HG03460 (cell line): ENCODE data around the gene IFITM10.
"Not testable (repeated sequence)": the region's sequence is repeated elsewhere in the genome, so short reads cannot be mapped to it uniquely, and the experiment has no call there.

Experiments used
- ATAC-seq: cut with Tn5 transposase; IDR thresholded peaks from one replicate; pipeline ENCODE4 v1.9.1; 2021; ENCODE audit not compliant: unreplicated experiment

The IFITM10 gene

DNA sequence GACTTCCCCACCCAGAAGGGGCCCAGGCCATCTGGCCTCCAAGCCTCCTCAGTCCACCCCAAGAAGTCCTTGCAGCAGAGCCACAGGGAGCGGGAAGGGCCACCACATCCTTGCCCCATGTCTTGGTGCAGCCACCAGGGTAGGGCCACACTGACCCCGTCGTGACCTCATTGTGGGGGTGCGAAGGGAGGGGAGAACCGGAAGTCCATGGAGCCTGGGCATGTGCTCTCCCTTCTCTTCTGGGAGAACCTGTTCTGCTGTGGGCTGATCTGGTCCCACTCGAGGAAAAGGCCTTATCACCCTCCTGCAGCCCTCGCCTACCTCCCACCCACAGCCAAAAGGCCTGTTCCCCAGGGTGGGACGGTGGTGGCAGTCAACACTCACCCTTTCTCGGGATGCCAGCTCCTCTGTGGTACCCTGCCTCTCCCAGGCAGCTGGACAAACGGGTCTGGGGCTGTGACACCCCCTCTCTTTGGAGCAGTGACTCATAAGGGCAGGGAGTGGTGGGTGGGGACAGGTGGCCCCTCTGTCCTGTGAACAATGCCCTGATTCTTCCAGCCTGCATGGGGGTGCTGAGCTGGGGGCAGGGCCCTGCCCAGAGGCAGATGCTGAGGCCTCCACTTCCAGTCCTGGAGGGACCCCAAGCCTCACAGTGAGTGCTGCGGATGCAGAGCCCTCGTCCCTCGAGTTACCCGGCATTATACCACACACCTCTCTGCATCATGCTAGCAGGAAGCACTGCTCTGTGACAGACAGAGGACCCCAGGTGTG, 27.9 kb upstream of the IFITM10 start:
- ATAC-seq = no peak

DNA sequence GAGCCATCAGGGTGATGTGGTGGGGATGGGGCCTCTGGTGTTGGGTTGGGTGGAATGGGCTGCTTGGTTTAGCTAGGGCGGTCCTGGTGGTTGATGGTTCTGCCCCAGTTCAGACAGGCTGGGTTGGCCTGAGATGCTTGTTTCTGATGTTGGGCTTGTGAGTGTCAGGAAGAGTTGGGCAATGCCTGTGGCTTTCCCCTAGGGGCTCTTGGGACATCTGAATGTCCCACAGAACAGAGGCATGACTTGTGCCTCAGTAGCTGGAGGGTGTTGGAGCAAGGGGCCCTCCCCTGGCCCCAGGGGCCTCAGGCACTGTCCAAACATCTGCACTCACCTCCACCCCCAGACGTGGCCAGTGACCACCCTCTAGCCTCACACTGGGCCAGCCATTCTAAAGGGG, 27.3 kb upstream of the IFITM10 start:
- no peak for ATAC-seq

DNA sequence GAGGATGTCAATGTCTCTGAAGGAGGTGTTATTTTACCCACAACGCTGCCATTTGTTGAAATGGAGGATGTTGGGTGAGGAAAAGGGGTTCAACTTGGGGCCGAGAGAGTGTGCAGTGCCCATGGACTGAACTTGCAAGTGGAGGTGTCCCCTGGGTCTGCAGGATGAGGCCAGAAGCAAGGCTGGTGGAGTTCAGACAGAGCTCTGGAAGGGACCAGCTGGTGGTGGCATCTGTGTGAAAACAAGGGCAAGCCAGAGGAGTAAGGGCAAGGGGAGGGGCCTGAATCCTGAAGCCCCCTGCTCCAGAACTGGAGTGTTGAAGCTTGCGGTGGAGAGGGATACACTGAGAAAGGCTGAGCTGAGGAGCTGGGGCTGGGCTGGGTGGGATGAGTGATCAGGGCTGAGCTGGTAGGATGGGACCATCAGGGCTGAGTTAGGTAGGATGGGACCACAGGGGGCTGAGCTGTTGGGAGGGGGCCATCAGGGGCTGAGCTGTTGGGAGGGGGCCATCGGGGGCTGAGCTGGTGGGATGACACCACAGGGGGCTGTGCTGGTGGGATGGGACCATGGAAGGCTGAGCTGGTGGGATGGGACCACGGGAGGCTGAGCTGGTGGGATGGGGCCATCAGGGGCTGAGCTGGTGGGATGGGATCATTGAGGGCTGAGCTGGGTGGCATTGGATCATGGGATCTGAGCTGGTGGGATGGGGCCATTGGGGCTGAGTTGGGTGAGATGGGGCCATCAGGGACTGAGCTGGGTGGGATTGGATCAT, 26.7 kb upstream of the IFITM10 start:
- no peak for ATAC-seq

DNA sequence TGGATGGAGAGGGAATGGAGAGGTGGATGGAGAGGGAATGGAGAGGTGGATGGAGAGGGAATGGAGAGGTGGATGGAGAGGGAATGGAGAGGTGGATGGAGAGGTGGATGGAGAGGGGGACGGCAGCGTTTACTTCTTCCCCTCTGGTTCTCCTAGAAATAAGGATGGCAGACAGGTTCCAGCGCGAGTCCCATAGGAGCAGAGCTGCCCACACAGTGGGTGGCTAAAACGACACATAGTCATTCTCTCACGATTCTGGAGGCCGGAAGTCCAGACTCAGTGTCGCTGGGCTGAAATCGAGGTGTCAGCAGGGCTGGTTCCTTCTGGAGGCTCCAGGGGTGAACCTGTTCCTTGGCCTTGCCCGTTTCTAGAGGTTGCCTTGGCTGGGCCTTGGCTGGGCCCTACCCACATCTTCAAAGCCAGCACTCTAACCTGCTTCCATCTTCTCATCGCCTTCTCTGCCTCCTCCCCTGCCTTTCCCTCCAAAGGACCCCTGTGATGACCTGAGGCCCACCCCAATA, 26.0 kb upstream of the IFITM10 start:
- no peak for ATAC-seq

DNA sequence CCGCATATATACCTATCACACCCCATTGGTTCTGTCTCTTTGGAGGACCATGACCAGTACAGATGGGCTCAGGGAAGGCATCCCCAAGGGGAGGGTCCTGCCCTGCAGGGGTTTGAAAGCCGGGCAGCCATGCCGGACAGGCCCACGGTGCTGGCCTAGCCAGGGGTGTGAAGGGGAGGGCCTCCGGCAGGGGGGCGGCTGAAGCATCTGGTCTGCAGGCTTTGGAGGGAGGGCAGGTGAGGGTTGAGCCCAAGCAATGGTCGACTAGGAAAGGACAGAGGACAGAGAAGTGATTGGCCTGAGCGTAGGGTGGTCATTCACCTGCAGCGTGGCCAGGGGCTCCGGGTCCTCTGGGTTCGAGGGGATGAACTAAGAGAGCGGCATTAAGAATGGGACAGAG, 24.5 kb upstream of the IFITM10 start:
- no peak for ATAC-seq

DNA sequence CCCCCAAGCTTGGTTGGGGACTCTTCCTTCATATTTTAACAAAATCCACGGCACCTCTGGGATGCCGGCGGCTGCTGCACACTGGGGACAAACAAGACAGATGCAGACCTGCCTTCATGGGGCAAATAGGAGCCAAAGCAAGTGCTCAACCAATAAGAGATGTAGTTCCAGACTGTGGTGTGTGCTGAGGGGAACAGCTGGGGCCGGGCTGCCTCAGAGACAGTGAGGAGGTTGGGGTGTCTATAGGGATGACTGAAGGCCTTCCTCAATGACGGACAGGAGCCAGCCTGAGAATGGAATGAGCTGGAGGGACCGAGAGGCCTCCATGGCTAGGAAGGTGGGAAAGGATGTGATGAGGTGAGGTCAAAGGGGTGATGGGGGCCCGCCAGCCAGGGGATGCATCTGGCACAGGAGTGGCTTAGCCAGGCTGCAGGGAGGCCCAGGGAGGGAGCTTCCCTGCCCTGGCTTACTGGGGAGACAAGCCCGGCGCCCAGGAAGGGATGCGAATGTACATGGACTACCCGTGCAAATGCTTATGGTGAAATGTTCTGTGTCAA, 23.7 kb upstream of the IFITM10 start:
- ATAC-seq = no peak

DNA sequence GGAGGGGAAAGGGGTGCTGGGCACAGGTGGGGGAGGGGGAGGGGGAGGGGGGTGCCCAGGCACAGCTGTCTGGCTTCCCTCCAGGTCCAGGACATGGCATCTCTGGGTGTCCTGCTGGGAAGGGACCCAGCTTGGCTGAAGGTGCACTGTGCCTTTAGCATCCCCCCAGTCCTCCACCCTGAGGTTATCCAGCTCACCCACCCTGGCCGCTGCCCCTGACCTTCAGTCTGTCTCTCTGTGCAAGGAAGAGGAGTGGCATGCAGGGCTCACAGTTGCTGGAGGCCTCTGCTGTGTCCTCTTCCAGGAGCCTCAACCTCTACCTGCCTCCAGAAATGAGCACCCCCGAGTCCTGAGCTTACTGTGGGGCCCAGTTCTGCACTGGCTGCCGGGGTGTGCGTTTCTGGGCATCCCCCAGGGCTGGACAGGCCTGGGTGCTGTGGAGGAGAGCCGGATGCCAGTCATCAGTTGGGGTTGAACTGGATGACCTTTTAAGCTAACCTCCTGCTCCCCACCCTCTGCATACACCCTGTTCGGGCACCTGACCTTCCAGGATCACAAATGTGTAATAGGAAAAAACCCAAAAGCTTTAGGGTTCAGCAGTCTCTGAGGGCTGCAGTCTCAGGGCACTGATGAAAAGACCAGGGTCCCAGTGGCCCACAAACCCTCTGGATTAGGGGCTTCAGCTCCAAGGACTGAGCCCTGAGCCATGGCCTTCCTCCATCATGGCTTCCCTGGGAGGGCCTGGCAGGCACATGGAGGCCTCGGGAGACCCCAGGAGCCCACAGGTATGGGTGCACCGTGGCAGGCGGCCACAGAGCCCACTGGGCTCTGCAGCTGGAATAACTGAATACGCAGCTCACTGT, 23.0 kb upstream of the IFITM10 start:
- no peak for ATAC-seq

DNA sequence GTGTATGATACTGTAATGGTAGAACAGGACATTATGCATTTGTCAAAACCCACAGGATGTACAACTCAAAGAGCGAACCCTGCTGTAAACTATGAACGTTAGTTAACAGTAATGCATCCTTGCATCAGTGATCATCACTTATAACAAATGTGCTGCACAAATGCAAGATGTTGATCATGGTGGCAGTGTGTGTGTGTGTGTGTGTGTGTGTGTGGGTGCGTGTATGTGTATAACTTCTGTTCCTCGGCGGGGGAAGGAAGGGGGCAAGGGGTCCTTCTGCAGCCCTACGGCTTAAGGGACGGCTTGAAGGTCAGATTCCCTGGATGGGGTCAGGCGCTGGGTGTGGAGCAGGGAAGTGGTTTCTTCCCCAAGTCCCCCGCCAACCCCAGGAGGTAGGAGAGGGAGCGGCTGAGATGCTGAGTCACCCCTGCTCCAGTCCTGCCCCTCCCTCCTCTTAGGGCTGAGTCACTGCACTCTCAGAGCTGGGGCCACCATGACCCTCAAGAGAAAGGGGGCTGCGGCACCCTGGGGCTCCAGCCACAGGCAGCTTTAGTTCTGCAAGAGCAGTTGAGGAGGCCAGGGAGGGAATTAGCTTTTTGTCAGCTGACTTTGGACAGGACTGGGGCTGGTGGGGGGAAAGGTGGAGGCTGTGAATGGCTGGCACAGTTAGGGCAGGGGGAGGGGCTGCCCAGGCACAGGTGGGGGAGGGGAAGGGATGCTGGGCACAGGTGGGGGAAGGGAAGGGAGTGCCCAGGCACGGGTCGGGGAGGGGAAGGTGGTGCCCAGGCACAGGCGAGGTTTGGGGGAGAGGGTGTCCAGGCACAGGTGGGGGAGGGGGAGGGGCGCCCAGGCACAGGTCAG, 22.1 kb upstream of the IFITM10 start:
- no peak for ATAC-seq

DNA sequence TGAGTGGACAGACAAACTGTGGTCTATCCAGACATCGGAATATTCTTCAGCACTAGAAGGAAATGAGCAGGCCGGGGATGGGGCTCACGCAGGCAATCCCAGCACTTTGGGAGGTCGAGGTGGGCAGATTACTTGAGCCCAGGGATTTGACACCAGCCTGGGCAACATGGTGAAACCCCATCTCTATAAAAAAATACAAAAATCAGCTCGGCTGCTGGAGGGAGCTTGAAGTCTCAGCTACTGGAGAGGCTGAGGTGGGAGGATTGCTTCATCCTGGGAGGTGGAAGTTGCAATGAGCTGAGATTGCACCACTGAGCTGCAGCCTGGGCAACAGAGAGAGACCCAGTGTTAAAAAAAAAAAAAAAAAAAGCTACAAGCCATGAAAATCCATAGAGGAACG, 21.3 kb upstream of the IFITM10 start:
- no peak for ATAC-seq

DNA sequence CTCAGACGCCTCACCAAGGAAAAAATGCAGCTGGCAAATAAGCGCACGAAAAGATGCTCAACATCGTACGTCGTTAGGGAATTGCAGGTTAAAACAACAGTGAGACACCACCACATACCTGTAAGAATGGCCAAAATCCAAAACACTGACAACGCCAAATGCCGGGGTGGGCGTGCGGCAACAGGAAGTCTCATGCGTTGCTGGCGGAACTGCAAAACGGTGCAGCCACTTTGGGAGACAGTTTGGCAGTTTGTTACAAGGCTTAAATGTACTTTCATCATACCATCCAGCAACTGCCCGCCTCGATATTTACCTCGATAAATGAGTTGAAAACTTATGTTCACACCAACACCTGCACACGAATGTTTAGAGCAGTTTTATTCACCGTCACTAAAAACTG, 20.9 kb upstream of the IFITM10 start:
- no peak for ATAC-seq

DNA sequence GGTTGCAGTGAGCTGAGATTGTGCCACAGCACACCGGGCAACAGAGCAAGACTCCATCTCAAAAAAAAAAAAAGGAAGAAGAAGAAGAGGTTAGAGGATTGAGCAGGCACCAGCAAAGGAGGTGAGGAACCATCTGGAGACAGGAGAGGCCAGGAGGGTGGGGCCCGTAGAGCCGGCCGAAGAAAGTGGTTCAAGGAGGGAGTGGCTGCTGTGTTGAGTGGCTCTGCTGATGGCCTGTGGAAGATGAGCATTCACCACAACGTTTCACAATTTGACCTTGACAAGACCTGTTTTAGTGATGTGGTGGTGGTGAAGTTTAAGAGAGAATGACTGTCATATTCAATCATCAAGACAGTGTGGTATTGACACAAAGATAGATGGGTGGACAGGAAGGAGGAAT, 20.1 kb upstream of the IFITM10 start:
- ATAC-seq = no peak

DNA sequence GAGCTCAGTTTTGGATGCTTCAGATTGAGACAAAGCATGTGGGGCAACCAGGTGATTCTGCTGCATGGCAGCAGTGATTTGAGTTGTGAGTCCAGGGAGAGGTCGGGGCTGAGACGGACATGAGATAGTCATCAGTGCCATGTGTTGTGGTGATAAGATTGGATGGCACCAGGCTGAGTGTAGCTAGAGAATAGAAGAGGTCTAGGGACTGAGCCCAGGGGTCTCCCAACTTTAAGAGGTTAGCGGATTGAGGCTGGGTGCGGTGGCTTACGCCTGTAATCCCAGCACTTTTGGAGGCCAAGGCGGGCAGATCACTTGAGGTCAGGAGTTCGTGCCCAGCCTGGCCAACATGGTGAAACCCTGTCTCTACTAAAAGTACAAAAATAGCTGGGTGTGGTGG, 19.7 kb upstream of the IFITM10 start:
- ATAC-seq = no peak

DNA sequence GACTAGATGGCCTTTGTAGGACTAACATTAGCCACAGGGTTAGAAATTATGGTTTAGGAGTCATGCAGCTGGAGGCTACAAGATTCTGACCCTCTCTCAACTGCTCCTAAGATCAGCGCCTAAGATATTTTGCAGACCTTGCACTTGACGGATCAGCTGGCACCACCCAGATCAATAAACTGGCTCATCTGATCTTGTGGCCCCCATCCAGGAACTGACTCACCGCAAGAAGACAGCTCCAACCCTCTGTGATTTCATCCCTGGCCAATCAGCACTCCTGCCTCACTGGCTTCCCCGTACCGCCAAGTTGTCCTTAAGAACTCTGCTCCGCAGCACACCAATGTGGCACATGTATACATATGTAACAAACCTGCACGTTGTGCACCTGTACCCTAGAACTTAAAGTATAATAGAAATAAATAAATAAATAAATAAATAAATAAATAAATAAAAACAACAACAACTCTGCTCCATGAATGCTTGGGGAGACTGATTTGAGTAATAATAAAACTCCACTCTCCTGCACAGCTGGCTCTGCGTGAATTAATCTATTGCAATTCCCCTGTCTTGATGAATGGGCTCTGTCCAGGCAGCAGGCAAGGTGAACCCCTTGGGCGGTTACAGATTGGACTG, 19.0 kb upstream of the IFITM10 start:
- not testable (repeated sequence) for ATAC-seq

DNA sequence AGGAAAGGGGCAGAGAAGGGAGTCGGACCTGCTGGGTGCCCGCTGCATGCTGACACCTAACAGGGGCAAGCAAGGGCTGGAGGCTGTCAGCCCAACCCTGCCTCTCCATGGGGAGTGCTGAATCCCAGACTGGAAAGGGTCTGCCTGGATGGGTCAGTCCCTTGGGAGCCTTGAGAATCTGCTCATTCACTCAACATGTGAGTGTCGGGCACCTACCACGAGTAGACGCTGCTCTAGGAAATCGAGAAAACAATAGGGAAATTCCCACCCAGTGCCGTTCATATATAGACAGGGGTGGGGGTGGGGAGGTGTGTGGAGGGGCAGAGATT, 17.7 kb upstream of the IFITM10 start:
- no peak for ATAC-seq

DNA sequence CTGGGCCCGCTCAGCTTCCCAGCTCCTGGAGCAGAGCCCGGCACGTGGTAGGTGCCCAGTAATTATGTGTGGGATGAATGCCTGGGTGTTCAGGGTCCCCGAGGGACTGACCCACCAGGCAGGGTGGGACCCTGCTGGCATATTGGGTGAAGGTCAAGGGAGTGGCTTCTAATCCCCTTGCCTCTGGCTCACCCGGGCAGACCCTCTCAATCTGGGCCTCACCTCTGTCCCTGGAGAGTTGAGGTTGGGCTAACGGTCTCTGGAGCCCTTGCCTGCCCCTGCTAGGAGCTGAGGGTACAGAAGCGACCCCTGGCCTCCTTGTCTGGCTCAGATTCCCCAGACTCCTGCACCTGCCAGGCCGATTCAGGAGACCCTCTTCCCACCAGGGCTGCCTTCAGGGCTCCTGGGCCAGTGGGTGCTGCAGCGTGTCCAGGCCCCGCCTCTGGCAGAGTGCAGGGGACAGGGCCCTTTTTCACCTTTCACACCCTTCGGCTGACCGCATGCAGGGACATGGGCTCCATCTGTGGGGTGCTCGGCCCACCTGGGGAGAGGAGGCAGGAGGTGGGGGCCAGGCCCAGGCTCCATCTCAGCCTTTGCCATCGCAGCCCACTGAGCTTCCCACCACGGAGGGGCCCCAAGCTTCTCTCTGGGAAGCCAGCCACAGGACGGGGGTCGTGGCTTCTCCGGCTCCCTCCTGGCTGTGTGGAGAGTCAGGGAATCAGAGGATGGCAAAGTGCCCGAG, 17.2 kb upstream of the IFITM10 start:
- no peak for ATAC-seq

DNA sequence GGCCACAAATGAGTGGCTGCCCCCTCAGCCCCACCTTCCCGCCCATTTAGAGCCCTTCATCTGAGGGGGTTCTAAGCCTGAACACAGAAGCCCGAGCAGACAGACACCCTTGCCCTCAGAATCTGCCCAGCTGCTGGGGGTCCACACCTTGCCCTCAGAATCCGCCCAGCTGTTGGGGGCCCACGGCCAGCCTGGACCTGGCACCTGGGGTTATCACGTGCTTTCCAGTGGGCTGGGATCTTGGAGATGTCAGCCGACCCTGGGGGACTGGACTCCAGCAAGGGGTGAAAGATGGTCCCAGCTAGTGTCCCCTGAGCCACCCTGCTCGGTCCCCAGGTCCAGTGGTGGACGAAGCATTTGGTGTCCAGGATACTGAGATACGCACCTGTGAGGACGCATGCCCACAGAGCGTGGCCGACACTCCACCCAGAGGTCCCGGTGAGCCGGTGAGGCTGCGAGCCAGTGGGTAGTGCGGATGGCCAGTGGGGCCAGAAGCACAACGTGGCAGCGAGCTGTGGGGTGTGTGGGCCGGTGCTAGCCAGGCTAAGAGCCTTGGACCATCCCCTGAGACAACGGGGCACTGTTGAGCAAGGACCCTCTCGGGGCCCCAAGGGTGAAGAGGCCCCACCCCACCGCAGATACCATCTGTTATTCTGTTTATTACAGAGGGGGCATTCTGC, 16.5 kb upstream of the IFITM10 start:
- no peak for ATAC-seq

DNA sequence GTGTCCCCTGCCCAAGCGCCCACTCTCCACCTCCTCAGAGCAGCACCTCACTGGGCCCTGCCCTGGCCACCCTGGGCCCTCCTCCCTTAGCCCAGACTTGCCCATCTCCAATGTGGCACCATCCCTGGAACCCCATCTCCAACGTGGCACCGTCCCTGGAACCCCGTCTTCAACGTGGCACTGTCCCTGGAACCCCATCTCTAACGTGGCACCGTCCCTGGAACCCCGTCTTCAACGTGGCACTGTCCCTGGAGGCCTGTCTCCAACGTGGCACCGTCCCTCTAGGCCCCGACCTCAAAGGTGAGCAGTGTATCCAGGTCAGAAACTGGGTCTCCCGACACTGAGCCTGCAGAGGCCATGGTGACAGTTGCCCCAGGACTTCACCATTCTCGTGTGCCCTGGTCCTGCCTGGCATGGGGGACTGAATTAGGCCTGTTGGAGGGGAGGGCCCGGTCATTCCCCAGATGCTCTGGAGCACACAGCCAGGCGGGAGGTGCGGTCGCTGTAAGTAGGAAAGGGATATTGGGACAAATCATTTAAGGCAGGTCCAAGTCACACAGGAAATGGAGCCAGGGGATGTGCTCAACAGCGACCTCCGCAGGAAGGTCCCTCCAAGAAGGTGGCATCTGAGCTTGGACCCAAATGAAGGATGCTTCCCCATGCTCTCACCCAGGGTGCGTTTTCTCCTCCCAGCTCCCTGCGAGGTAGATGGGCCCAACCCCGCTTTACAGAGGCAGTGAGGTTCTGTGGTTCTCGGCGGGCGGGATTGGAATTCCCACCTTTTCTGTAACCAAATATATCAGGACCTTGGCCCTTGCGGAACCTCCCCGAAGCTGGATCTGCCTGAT, 15.7 kb upstream of the IFITM10 start:
- no peak for ATAC-seq
